SK-N-SH (cell line): ENCODE results near the gene WWOX.

Experiments used
- CTCF ChIP-seq: fragments of 200-600 bp; sonication (generic); IDR thresholded peaks from 2 replicates; pipeline ENCODE4 v1.6.1; 2017; ENCODE audit warnings: antibody characterized with exemption, mild to moderate bottlenecking, moderate library complexity
- EZH2phosphoT487 ChIP-seq: fragments of 200-600 bp; sonication (generic); IDR thresholded peaks from 2 replicates; pipeline ENCODE4 v1.6.1; 2017; ENCODE audit warnings: low read depth, mixed run types, mild to moderate bottlenecking, antibody characterized with exemption, moderate library complexity, borderline replicate concordance
- FOXM1 ChIP-seq: IDR thresholded peaks from 2 replicates; pipeline ENCODE4 v1.4.0; 2012; ENCODE audit warnings: low read depth, mild to moderate bottlenecking
- GABPA ChIP-seq: IDR thresholded peaks from 2 replicates; pipeline ENCODE4 v1.4.0; 2012; ENCODE audit warnings: low read depth, mild to moderate bottlenecking
- POLR2AphosphoS5 ChIP-seq: IDR thresholded peaks from 2 replicates; pipeline ENCODE4 v1.6.1; 2012; ENCODE audit warnings: low read depth, low read length
- RFX5 ChIP-seq: IDR thresholded peaks from 2 replicates; pipeline ENCODE4 v1.6.1; 2012; ENCODE audit warnings: mild to moderate bottlenecking, improper control_type of control experiment, low read length
- TAF1 ChIP-seq: IDR thresholded peaks from 2 replicates; pipeline ENCODE4 v1.6.1; 2012; ENCODE audit warnings: low read depth, mild to moderate bottlenecking, low read length, moderate library complexity, borderline replicate concordance
- TEAD4 ChIP-seq: IDR thresholded peaks from 2 replicates; pipeline ENCODE4 v1.4.0; 2012; ENCODE audit warnings: mild to moderate bottlenecking, borderline replicate concordance; ENCODE audit not compliant: insufficient read depth
- USF2 ChIP-seq: fragments of 150-350 bp; IDR thresholded peaks from 2 replicates; pipeline ENCODE4 v1.6.1; 2017; ENCODE audit warnings: antibody characterized with exemption, low read length, low read depth, borderline replicate concordance

GRCh38 chr16:78890373-78890895 lies 791.0 kb downstream of the WWOX start:
- TF ChIP-seq CTCF = no peak
- TF ChIP-seq TAF1 = no peak
- TF ChIP-seq USF2 = no peak
- no peak for TF ChIP-seq RFX5
- no peak for TF ChIP-seq EZH2phosphoT487
- TF ChIP-seq POLR2AphosphoS5 = no peak
- TF ChIP-seq GABPA = no peak
- no peak for TF ChIP-seq TEAD4
- no peak for TF ChIP-seq FOXM1
